Neuronal stem cell (in vitro differentiated cells): ENCODE results near the gene B3GAT1. TPM values are rescaled to one million over a fixed set of nuclear protein-coding genes. Genes with fewer than 3 reads are reported as not detected.

ENCODE experiments used
- DNase-seq: peaks from one replicate; pipeline ENCODE4 v3.0.0-alpha.2; 2013; ENCODE audit warnings: low spot score
- H2AFZ ChIP-seq: one replicate; pipeline ENCODE4 v1.6.1; 2013; ENCODE audit warnings: mild to moderate bottlenecking, low read length, inconsistent platforms
- H2AK5ac ChIP-seq: 2 replicates; pipeline ENCODE4 v1.6.1; 2013; ENCODE audit warnings: low read depth, mild to moderate bottlenecking, inconsistent platforms, low read length, moderate library complexity, mixed read lengths
- H2BK120ac ChIP-seq: 2 replicates; pipeline ENCODE4 v1.6.1; 2013; ENCODE audit warnings: low read depth, mild to moderate bottlenecking, inconsistent platforms, low read length, moderate library complexity, mixed read lengths
- H2BK12ac ChIP-seq: one replicate; pipeline ENCODE4 v1.6.1; 2013; ENCODE audit warnings: low read length, inconsistent platforms
- H2BK15ac ChIP-seq: 2 replicates; pipeline ENCODE4 v1.6.1; 2013; ENCODE audit warnings: mild to moderate bottlenecking, low read length, inconsistent platforms, mixed read lengths
- H2BK5ac ChIP-seq: one replicate; pipeline ENCODE4 v1.6.1; 2013; ENCODE audit warnings: inconsistent platforms, mild to moderate bottlenecking, low read length, moderate library complexity
- H3K14ac ChIP-seq: one replicate; pipeline ENCODE4 v1.6.1; 2013; ENCODE audit warnings: low read length, inconsistent platforms
- H3K18ac ChIP-seq: 2 replicates; pipeline ENCODE4 v1.6.1; 2013; ENCODE audit warnings: low read length, inconsistent platforms
- H3K23ac ChIP-seq: 2 replicates; pipeline ENCODE4 v1.6.1; 2013; ENCODE audit warnings: low read depth, mild to moderate bottlenecking, mixed read lengths, low read length, inconsistent platforms; ENCODE audit not compliant: poor library complexity
- H3K27ac ChIP-seq: replicated peaks from 3 replicates; pipeline ENCODE4 v1.5.1; 2013; ENCODE audit warnings: low read length, inconsistent platforms
- H3K27me3 ChIP-seq, 3 experiments: 2 replicates each; pipeline ENCODE4 v1.6.1; 2013; ENCODE audit warnings: low read length in 3 of 3, mild to moderate bottlenecking in 2 of 3, inconsistent platforms in 1 of 3, low read depth in 1 of 3, mixed read lengths in 1 of 3, moderate library complexity in 1 of 3; ENCODE audit not compliant: control insufficient read depth in 3 of 3, insufficient read depth in 3 of 3
- H3K36me3 ChIP-seq, 2 donors: replicated peaks in 1 of 2; 2 replicates each; pipeline ENCODE4 v1.6.1; 2013; ENCODE audit warnings: low read length in 2 of 2; ENCODE audit not compliant: control insufficient read depth in 2 of 2, insufficient read depth in 2 of 2
- H3K4ac ChIP-seq: 2 replicates; pipeline ENCODE4 v1.6.1; 2013; ENCODE audit warnings: inconsistent platforms, mild to moderate bottlenecking, low read length, moderate library complexity
- H3K4me1 ChIP-seq, 2 donors: 1 replicate in 1 of 2; 2 replicates in 1 of 2; pipeline ENCODE4 v1.6.1; 2013; ENCODE audit warnings: low read length in 2 of 2, low read depth in 1 of 2; ENCODE audit not compliant: control insufficient read depth in 2 of 2, insufficient read depth in 1 of 2
- H3K4me2 ChIP-seq: one replicate; pipeline ENCODE4 v1.6.1; 2013; ENCODE audit warnings: mild to moderate bottlenecking, low read length, inconsistent platforms; ENCODE audit not compliant: insufficient read depth, poor library complexity, severe bottlenecking
- H3K4me3 ChIP-seq, 2 donors: 2 replicates each; pipeline ENCODE4 v1.5.1; 2013; ENCODE audit warnings: low read length in 2 of 2, mild to moderate bottlenecking in 2 of 2, inconsistent platforms in 1 of 2, moderate library complexity in 1 of 2
- H3K79me1 ChIP-seq: one replicate; pipeline ENCODE4 v1.6.1; 2013; ENCODE audit warnings: low read depth, mild to moderate bottlenecking, inconsistent platforms, low read length, moderate library complexity
- H3K9ac ChIP-seq: one replicate; pipeline ENCODE4 v1.6.1; 2013; ENCODE audit warnings: mild to moderate bottlenecking, low read depth, low read length, inconsistent platforms; ENCODE audit not compliant: poor library complexity
- H3K9me3 ChIP-seq, 2 donors: replicated peaks in 1 of 2; 2 replicates each; pipeline versions ENCODE3 to v1.6.1; 2013; ENCODE audit warnings: low read length in 2 of 2, mild to moderate bottlenecking in 2 of 2, inconsistent platforms in 1 of 2, low read depth in 1 of 2, mixed read lengths in 1 of 2, moderate library complexity in 1 of 2; ENCODE audit not compliant: control insufficient read depth in 2 of 2, insufficient read depth in 1 of 2
- H4K8ac ChIP-seq: one replicate; pipeline ENCODE4 v1.6.1; 2013; ENCODE audit warnings: low read depth, mild to moderate bottlenecking, inconsistent platforms, low read length, moderate library complexity
- H4K91ac ChIP-seq: one replicate; pipeline ENCODE4 v1.6.1; 2013; ENCODE audit warnings: low read length, low read depth, mild to moderate bottlenecking, inconsistent platforms; ENCODE audit not compliant: poor library complexity
- WGBS, 2 donors: extraction: QIAGEN DNeasy Blood & Tissue Kit; methylation state at CpG; one replicate each; pipeline ENCODE4 v1.1.7; 2013; ENCODE audit warnings: missing lambda C conversion rate in 2 of 2, mixed read lengths in 1 of 2; ENCODE audit not compliant: insufficient read length in 2 of 2, insufficient replicate concordance in 1 of 2; ENCODE audit errors: extremely low coverage in 2 of 2; 5-methylcytosine and 5-hydroxymethylcytosine counted together
- polyA plus RNA-seq, 2 experiments: library from polyadenylated mRNA; stranded (reverse); fragments of 200-250 nt; gene quantifications; one replicate each; pipeline ENCODE4 v1.2.3, GENCODE V29; 2013

B3GAT1 gene
- 27.4 TPM for polyA plus RNA-seq (2013, experiment 1 of 2)
- 27.2 TPM for polyA plus RNA-seq (2013, experiment 2 of 2)

GRCh38 chr11:134412203-134413042, at the start of gene B3GAT1:
B3GAT1 (minus strand) TSS chr11:134412242; CDS start chr11:134387659, 24,583 bp downstream.
- peak; percentile 57 for DNase-seq
- peak within 1 kb of the TSS; percentile 71 for H3K27ac ChIP-seq

GRCh38 chr11:134461621-134462020, 49.6 kb upstream of the B3GAT1 start:
- no CpG with 5 or more reads among the region's 1 CpG for WGBS, 2 donors
- H3K9ac ChIP-seq: no peak overlapping the region

More at GRCh38 chr11:134412203-134413042, at the start of gene B3GAT1:
- Histone ChIP-seq H3K9ac (peak within 1 kb of the TSS; percentile 95), H2BK12ac (peak within 1 kb of the TSS; percentile 64), H3K79me1 (peaks cover 13% of the 10 kb centered on the region), H4K8ac (peak within 1 kb of the TSS; percentile 83), H2BK15ac (peak within 1 kb of the TSS; percentile 40), H3K27me3 (no peaks in the 10 kb centered on the region), H3K4me3 (peak within 1 kb of the TSS; percentile 70 to 94), H2AFZ (peak within 1 kb of the TSS; percentile 96), H3K18ac (peak within 1 kb of the TSS; percentile 98), H3K4ac (peak within 1 kb of the TSS; percentile 7), H2BK5ac (peak within 1 kb of the TSS; percentile 15), H3K23ac (peak within 1 kb of the TSS; percentile 56), H3K4me2 (peak within 1 kb of the TSS; percentile 93), H2BK120ac (no peak within 1 kb of the TSS), H3K4me1 (peaks cover 31 to 44% of the 10 kb centered on the region in 2 donors), H3K9me3 (no peaks in the 10 kb centered on the region), H3K14ac (no peak within 1 kb of the TSS), H2AK5ac (peak within 1 kb of the TSS; percentile 73), H4K91ac (no peak within 1 kb of the TSS), H3K36me3 (no peaks in the 10 kb centered on the region)
- WGBS, 2 donors: no CpG with 5 or more reads among the region's 94 CpGs

GRCh38 chr11:134460881-134461280, 48.8 kb upstream of the B3GAT1 start:
- H3K4me3 ChIP-seq: no peak overlapping the region
- H3K23ac ChIP-seq: no peak overlapping the region
- H3K79me1 ChIP-seq: no peaks in the 10 kb centered on the region
- no peak overlapping the region for H2BK12ac ChIP-seq
- no peak overlapping the region for H3K4me2 ChIP-seq
- H2BK5ac ChIP-seq: no peak overlapping the region
- no peak for DNase-seq
- no peak overlapping the region for H2AFZ ChIP-seq
- no peak overlapping the region for H3K9ac ChIP-seq
- H3K27ac ChIP-seq: no peak overlapping the region
- no peak overlapping the region for H3K18ac ChIP-seq
- peaks cover 7 to 15% of the 10 kb centered on the region in 2 donors for H3K9me3 ChIP-seq
- H4K91ac ChIP-seq: no peak overlapping the region
- H3K36me3 ChIP-seq: no peaks in the 10 kb centered on the region
- H3K14ac ChIP-seq: no peak overlapping the region
- H3K27me3 ChIP-seq: no peaks in the 10 kb centered on the region
- no peak overlapping the region for H2BK120ac ChIP-seq
- H3K4me1 ChIP-seq: peaks cover 7 to 18% of the 10 kb centered on the region in 2 donors
- no peak overlapping the region for H2BK15ac ChIP-seq
- no peak overlapping the region for H2AK5ac ChIP-seq
- no CpG with 5 or more reads among the region's 3 CpGs for WGBS, 2 donors
- H3K4ac ChIP-seq: no peak overlapping the region
- no peak overlapping the region for H4K8ac ChIP-seq

More at GRCh38 chr11:134461621-134462020, 49.6 kb upstream of the B3GAT1 start:
- Histone ChIP-seq H3K4me2 (no peak overlapping the region), H2BK15ac (no peak overlapping the region), H3K4me1 (peaks cover 12 to 18% of the 10 kb centered on the region in 2 donors), H3K27ac (no peak overlapping the region), H3K23ac (no peak overlapping the region), H2BK5ac (no peak overlapping the region), H3K36me3 (no peaks in the 10 kb centered on the region), H3K79me1 (no peaks in the 10 kb centered on the region), H3K4ac (no peak overlapping the region), H3K27me3 (no peaks in the 10 kb centered on the region), H2BK12ac (no peak overlapping the region), H4K8ac (no peak overlapping the region), H4K91ac (no peak overlapping the region), H2AK5ac (no peak overlapping the region), H3K18ac (no peak overlapping the region), H3K14ac (no peak overlapping the region), H3K9me3 (peaks cover 5 to 11% of the 10 kb centered on the region in 2 donors), H3K4me3 (no peak overlapping the region), H2BK120ac (no peak overlapping the region), H2AFZ (no peak overlapping the region)
- no peak for DNase-seq

- no peak overlapping the region for H2BK120ac ChIP-seq
- no peak overlapping the region for H3K18ac ChIP-seq
- no peak overlapping the region for H4K8ac ChIP-seq
- DNase-seq: no peak
- H3K14ac ChIP-seq: no peak overlapping the region
- H3K79me1 ChIP-seq: no peaks in the 10 kb centered on the region
- H2AK5ac ChIP-seq: no peak overlapping the region
- no peak overlapping the region for H3K4me2 ChIP-seq
- no peak overlapping the region for H3K27ac ChIP-seq
- H3K36me3 ChIP-seq: no peaks in the 10 kb centered on the region
- no peak overlapping the region for H3K4me3 ChIP-seq
- H3K9me3 ChIP-seq: peaks cover 7 to 15% of the 10 kb centered on the region in 2 donors
- H4K91ac ChIP-seq: no peak overlapping the region
- H2AFZ ChIP-seq: peak overlapping the region; percentile 38
- H3K4me1 ChIP-seq: peaks cover 7 to 22% of the 10 kb centered on the region in 2 donors
- no peak overlapping the region for H3K9ac ChIP-seq
- no peak overlapping the region for H2BK5ac ChIP-seq
- no peak overlapping the region for H2BK15ac ChIP-seq
- no CpG with 5 or more reads among the region's 8 CpGs for WGBS, 2 donors
- H3K23ac ChIP-seq: no peak overlapping the region
- H3K4ac ChIP-seq: no peak overlapping the region
- no peaks in the 10 kb centered on the region for H3K27me3 ChIP-seq
- no peak overlapping the region for H2BK12ac ChIP-seq
Measured at GRCh38 chr11:134460062-134460561, 48.1 kb upstream of the B3GAT1 start.
